Fibroblast of lung (primary cell): ENCODE results near the gene ATP2A2.

ENCODE experiments used
- EZH2 ChIP-seq: IDR thresholded peaks from 2 replicates; pipeline ENCODE4 v1.5.1; 2012; ENCODE audit warnings: low read length, control low read depth, mild to moderate bottlenecking; ENCODE audit errors: missing control alignments
- TF ChIP-seq, protein P1 (sequence below), 2 donors: IDR thresholded peaks in 1 of 2; conservative IDR thresholded peaks in 1 of 2; 1 replicate in 1 of 2; 2 replicates in 1 of 2; pipeline ENCODE4 v1.5.1; 2011 to 2012; ENCODE audit warnings: low read length in 2 of 2, control low read depth in 1 of 2, inconsistent platforms in 1 of 2, low read depth in 1 of 2, mild to moderate bottlenecking in 1 of 2

- TF ChIP-seq, protein P1, sequence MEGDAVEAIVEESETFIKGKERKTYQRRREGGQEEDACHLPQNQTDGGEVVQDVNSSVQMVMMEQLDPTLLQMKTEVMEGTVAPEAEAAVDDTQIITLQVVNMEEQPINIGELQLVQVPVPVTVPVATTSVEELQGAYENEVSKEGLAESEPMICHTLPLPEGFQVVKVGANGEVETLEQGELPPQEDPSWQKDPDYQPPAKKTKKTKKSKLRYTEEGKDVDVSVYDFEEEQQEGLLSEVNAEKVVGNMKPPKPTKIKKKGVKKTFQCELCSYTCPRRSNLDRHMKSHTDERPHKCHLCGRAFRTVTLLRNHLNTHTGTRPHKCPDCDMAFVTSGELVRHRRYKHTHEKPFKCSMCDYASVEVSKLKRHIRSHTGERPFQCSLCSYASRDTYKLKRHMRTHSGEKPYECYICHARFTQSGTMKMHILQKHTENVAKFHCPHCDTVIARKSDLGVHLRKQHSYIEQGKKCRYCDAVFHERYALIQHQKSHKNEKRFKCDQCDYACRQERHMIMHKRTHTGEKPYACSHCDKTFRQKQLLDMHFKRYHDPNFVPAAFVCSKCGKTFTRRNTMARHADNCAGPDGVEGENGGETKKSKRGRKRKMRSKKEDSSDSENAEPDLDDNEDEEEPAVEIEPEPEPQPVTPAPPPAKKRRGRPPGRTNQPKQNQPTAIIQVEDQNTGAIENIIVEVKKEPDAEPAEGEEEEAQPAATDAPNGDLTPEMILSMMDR (conservative IDR thresholded peaks at IDR 0.05 in 1 of 2, IDR thresholded peaks at IDR 0.05 in 1 of 2; ENCODE audit: low read depth in 1 of 2, low read length in 2 of 2), result no peak
- no peak for TF ChIP-seq EZH2
Measured at GRCh38 chr12:110339184-110339952, 58.3 kb downstream of the ATP2A2 start.
